Mesenchymal stem cell (in vitro differentiated cells and primary cell): ENCODE measurements around the gene BCL6B. TPM values are rescaled to one million over a fixed set of nuclear protein-coding genes. Genes with fewer than 3 reads are reported as not detected.

ENCODE experiments used
- small RNA-seq: library from polyadenylated mRNA; stranded (forward); fragments of <200 nt; extraction: miRNeasy Mini kit (QIAGEN cat#:217004); gene quantifications from one replicate; pipeline ENCODE3, GENCODE V24; 2013; ENCODE audit warnings: low read depth

Gene BCL6B

Small RNA genes within 50 kb of the gene (small RNA-seq; reads per million reads assigned to genes)
- not detected for gene AC120057.1
